ENCODE results near the gene UQCR10.

Gene UQCR10

DNA sequence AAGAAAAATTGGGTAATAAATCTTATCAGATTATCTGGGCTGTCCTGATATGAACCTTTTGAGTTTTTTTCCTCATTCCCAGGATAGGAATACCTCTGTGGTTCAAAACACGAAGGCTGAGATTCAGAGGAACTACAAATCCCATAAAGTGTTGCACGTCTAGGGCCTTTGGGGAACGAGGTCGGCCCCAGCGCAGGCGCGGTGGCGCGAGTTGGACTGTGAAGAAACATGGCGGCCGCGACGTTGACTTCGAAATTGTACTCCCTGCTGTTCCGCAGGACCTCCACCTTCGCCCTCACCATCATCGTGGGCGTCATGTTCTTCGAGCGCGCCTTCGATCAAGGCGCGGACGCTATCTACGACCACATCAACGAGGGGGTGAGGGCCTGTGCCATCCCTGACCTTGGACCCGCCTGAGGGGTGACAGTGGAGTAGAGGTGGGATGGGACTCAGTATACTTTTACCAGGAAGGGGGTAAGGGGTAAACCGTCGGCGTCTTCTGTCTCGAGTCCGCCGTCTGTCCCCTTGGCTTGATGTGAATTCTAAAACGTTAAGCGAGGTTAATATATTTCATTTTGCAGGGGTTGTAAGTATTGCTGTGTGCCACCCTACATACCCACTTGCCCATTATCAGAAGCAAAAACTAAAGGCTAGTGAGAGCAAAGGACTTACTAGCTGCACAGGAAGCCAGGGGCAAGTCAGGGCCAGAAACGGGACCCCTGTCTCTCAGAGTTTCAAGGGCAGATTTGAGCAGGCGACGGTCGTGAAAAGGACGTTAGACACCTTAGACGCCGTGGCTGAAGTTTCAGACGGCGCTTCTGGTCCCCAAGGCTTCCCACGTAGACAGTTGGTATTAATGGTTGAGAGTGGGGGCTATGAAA is at the start of gene UQCR10:
TSS of gene UQCR10 (plus strand) at position 199 of the 881 bp plus-strand sequence. CDS start at position 229, 30 bp downstream.
- DNase-seq (ENCODE audit: low read depth, low spot score), result no peak
- TF ChIP-seq, protein P1, sequence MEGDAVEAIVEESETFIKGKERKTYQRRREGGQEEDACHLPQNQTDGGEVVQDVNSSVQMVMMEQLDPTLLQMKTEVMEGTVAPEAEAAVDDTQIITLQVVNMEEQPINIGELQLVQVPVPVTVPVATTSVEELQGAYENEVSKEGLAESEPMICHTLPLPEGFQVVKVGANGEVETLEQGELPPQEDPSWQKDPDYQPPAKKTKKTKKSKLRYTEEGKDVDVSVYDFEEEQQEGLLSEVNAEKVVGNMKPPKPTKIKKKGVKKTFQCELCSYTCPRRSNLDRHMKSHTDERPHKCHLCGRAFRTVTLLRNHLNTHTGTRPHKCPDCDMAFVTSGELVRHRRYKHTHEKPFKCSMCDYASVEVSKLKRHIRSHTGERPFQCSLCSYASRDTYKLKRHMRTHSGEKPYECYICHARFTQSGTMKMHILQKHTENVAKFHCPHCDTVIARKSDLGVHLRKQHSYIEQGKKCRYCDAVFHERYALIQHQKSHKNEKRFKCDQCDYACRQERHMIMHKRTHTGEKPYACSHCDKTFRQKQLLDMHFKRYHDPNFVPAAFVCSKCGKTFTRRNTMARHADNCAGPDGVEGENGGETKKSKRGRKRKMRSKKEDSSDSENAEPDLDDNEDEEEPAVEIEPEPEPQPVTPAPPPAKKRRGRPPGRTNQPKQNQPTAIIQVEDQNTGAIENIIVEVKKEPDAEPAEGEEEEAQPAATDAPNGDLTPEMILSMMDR (IDR thresholded peaks at IDR 0.05; ENCODE audit: insufficient read depth, low read length, missing control alignments), result no peak
- ChIA-PET CTCF (interaction anchor here (0.8 to 1.8 kb wide), 3 partner anchors 142 to 321 kb away, joined by 3 to 10 read pairs (median 5); no protein-coding TSS in a partner anchor), POLR2A (interaction anchor here (1.6 kb wide), 1 partner anchor 26 kb away, joined by 3 read pairs; no protein-coding TSS in a partner anchor)
- H3K4me3 ChIP-seq (ENCODE audit: low read depth, low read length), result peak within 1 kb of the TSS; percentile 98

DNA sequence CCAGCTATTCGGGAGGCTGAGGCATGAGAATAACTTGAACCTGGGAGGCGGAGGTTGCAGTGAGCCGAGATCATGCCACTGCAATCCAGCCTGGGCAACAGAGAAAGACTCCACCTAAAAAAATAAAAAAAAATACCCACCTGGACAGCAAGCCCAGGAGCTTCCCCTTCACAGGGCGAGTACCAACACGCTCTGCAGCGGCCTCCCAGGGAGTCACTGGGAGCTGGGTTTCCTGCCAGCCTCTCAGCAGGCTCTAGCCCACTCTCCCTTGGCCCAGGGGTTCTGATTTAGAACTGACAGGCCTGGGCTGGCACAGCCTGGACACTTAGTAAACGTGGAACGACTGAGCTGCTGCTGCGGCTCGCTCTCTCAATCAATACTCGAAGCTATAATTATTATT is 49.4 kb upstream of the UQCR10 start:
- CTCF ChIA-PET, result interaction anchor here (0.9 to 1.2 kb wide), 2 partner anchors 16 to 92 kb away, joined by 3 read pairs; no protein-coding TSS in a partner anchor
- POLR2A ChIA-PET, result no interaction called here
- TF ChIP-seq, protein P1 (IDR thresholded peaks at IDR 0.05; ENCODE audit: insufficient read depth, low read length, missing control alignments), result no peak
- DNase-seq (ENCODE audit: low read depth, low spot score), result no peak
- no peak overlapping the region for H3K4me3 ChIP-seq (ENCODE audit: low read depth, low read length)

DNA sequence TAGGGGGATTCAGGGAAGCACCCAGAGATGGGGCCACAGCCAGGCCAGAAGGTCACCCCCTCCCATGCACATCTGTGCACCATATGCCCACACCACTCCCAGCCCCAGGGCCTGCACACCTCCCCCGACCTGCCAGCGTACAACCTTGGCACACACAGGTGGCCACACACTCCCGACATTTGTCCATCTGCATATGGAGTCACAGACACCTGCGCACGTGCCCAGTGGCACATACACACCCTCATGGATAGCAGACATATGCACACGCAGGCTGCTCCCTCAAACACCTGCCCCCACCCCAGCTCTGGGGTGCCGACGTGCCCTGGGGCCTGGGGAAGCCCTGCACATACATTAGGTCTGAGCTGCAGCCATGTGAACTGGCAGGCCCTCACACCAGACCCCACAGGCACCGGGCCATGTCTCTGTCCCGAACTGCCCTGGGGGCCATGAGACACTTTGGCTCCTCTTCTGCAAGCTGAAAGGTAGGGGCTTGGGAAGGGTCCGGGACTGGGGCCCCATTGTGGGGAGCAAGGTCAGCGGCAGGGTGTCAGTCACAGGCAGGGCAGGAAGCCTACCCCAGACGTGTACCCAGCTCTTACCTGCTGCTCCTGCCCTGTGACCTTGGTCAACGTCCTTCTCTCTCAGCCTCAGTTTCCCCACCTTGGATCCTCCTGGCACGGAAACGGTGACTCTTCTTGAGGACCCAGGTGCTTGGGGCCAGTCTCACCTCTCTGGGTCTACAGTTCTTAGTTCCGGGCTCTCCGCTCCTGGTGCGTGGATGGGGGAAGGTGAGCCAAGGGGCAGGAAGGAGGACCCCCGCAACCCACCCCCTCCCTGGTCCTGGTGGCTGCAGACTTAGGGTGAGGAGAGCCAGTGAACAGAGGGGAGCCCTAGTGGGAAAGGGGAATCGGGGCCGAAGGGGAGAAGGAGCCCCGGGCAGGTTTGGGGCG is 47.9 kb upstream of the UQCR10 start:
- ChIA-PET POLR2A (interaction anchor here (0.6 kb wide), 1 partner anchor 35 kb away, joined by 3 read pairs; no protein-coding TSS in a partner anchor), CTCF (interaction anchor here (0.5 to 0.8 kb wide), 2 partner anchors 16 to 562 kb away, joined by 3 read pairs; no protein-coding TSS in a partner anchor)
- TF ChIP-seq, protein P1 (IDR thresholded peaks at IDR 0.05; ENCODE audit: insufficient read depth, low read length, missing control alignments), result no peak
- no peak for DNase-seq (ENCODE audit: low read depth, low spot score)
- H3K4me3 ChIP-seq (ENCODE audit: low read depth, low read length), result no peak overlapping the region

DNA sequence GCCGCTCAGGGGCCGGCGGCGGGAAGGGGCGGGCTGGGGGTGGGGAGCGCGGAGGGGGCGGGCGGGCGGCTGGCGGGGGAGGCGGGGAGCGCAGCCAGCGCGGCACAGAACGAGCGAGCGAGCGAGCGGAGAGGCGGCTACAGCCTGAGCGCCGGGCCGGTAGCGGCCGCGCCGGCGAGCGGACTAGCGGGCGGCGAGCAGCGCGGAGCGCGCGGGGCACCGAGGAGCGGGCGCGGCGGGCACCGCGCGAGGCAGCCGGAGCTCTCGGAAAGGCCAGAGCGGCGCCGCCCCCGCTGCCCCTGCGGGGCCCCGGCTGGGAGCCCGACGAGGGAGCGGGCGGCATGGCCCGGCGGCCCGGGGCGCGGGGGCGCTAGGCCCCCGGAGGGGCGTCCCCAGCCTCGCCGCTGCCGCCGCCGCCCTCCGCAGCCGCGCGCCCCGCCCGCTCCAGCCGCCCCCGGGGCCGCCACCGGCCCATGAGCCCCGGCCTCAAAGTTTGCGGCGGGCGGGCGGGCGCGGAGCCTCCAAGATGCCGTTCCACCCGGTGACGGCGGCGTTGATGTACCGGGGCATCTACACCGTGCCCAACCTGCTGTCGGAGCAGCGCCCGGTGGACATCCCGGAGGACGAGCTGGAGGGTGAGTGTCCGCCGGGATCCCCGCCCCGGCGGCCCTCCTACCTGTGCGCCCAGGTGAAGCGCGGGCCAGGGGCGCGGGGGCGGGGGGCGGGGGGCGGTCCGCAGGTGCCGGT is 47.1 kb upstream of the UQCR10 start, which contains the start of gene CABP7:
TSS of gene CABP7 (plus strand) at position 105 of the 747 bp plus-strand sequence. CDS start at position 527, 422 bp downstream.
- TF ChIP-seq, protein P1 (IDR thresholded peaks at IDR 0.05; ENCODE audit: insufficient read depth, low read length, missing control alignments), result no peak
- CTCF ChIA-PET, result interaction anchor here (1.0 kb wide), 1 partner anchor 368 kb away, joined by 3 read pairs; no protein-coding TSS in a partner anchor
- no peak within 1 kb of the TSS for H3K4me3 ChIP-seq (ENCODE audit: low read depth, low read length)
- POLR2A ChIA-PET, result no interaction called here
- no peak for DNase-seq (ENCODE audit: low read depth, low spot score)

DNA sequence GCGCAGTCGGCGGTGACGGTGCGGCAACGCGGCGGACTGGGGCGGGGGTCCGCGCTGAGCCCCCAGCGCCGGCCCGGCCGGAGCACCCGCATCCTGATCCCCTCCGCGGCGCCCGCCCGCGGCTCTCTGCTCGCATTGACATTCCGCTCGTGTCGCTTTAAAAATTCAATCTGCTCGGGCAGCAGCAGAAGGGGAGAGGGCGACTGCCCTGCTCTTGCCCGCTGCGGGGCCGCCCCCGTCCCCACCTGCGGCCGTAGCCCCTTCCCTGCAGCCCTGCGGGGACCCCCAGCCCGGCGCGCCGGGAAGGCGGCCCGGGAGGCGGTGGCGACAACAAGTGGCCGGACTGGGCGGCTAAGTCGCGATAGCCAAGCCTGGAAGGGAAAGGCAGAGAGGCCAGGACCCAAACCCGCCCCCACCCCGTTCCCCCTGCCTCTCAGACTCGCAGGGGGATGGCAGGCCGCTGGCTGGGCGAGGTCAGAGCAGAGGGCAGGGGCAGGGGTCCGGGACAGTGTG is 46.3 kb upstream of the UQCR10 start:
- DNase-seq (ENCODE audit: low read depth, low spot score), result no peak
- no peak overlapping the region for H3K4me3 ChIP-seq (ENCODE audit: low read depth, low read length)
- CTCF ChIA-PET, result interaction anchor here (1.0 kb wide), 1 partner anchor 368 kb away, joined by 3 read pairs; no protein-coding TSS in a partner anchor
- POLR2A ChIA-PET, result no interaction called here
- TF ChIP-seq, protein P1 (IDR thresholded peaks at IDR 0.05; ENCODE audit: insufficient read depth, low read length, missing control alignments), result no peak

Measured in AG04449 (cell line).